ENCODE measurements around the gene IGFBPL1. TPM values are rescaled to one million over a fixed set of nuclear protein-coding genes. Genes with fewer than 3 reads are reported as not detected.
A peak's percentile ranks its signal among the peaks of the same experiment; 100 is the strongest.

The IGFBPL1 gene
- total and polyA plus RNA-seq, 2 of the 13 experiments (the other 11 are each of a cell fraction or from before 2014, with no cell fraction given) = 0.24 TPM; not detected in 1

- H3K4me3 ChIP-seq (replicated peaks in 1 of 3; ENCODE audit: insufficient read depth in 1 of 3, low read depth in 2 of 3, low read length in 3 of 3) = no peak overlapping the region
- peaks cover 100% of the 10 kb centered on the region for H3K4me1 ChIP-seq (ENCODE audit: insufficient read depth, low read length)
- ChIA-PET POLR2A (interaction anchor here (1.3 kb wide), 1 partner anchor 51 kb away, joined by 5 read pairs; no protein-coding TSS in a partner anchor), CTCF (ENCODE audit: low intra/inter-chr PET ratio, low total read pairs) (no interaction called here)
- DNase-seq (ENCODE audit: low spot score) (peak; percentile 92), ATAC-seq (peak; percentile 90), FAIRE-seq (peak; percentile 78)
- in situ Hi-C loops (cut with HindIII; ENCODE audit: extremely low pct_ligation_motif_present, low pct_unique_long_range_greater_than_20kb) = no loop called here
- 18% methylated on average over 4 of the region's 4 CpGs for WGBS (ENCODE audit: low lambda C conversion rate)
- intact Hi-C loops (cut with micrococcal nuclease; ENCODE audit: unreplicated experiment) = no loop called here
- H3K79me2 ChIP-seq (ENCODE audit: insufficient read depth, low read length) = no peaks in the 10 kb centered on the region
- no TSS peak for BruUV-seq (replicated peaks)
- H3K9me3 ChIP-seq (ENCODE audit: low read length) = peaks cover 6% of the 10 kb centered on the region; the same call in 1 of the 2 replicates
- no peaks in the 10 kb centered on the region for H4K20me1 ChIP-seq (ENCODE audit: insufficient read depth, low read length)
- H2AFZ ChIP-seq (ENCODE audit: low read length) = no peak overlapping the region
- H3K36me3 ChIP-seq (replicated peaks in 1 of 2; ENCODE audit: control insufficient read depth in 1 of 2, insufficient read depth in 2 of 2, low read length in 2 of 2) = no peaks in the 10 kb centered on the region
- no peaks in the 10 kb centered on the region for H3K27me3 ChIP-seq (ENCODE audit: control insufficient read depth in 1 of 2, insufficient read depth in 2 of 2, low read length in 2 of 2)
- peak overlapping the region; percentile 59 for H3K4me2 ChIP-seq (ENCODE audit: low read depth, low read length)
- H3K27ac ChIP-seq (ENCODE audit: extremely low read length, insufficient read depth, low read length) = peak overlapping the region; percentile 80
- H3K9ac ChIP-seq (ENCODE audit: insufficient read depth, low read depth, low read length) = peak overlapping the region; percentile 56
- TF ChIP-seq ZNF121 (CRISPR knock-in tag; IDR thresholded peaks at IDR 0.05) (no peak), SRF (IDR thresholded peaks at IDR 0.05; ENCODE audit: low read depth, low read length) (no peak), ZNF891 (CRISPR knock-in tag; IDR thresholded peaks at IDR 0.05) (no peak), ZNF737 (CRISPR knock-in tag; IDR thresholded peaks at IDR 0.05; ENCODE audit: borderline replicate concordance) (no peak), ZBTB14 (CRISPR knock-in tag; IDR thresholded peaks at IDR 0.05) (no peak), ZNF713 (CRISPR knock-in tag; IDR thresholded peaks at IDR 0.05) (no peak), SNAPC4 (CRISPR knock-in tag; IDR thresholded peaks at IDR 0.05) (no peak)
- TF ChIP-seq, protein P1, sequence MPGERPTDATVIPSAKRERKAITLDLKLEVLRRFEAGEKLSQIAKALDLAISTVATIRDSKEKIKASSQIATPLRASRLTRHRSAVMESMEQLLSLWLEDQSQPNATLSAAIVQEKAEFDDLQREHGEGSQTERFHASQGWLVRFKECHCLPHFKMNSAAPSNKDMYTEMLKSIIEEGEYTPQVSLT (CRISPR knock-in tag; IDR thresholded peaks at IDR 0.05; ENCODE audit: borderline replicate concordance, low read depth) = no peak
- TF ChIP-seq, protein P2, sequence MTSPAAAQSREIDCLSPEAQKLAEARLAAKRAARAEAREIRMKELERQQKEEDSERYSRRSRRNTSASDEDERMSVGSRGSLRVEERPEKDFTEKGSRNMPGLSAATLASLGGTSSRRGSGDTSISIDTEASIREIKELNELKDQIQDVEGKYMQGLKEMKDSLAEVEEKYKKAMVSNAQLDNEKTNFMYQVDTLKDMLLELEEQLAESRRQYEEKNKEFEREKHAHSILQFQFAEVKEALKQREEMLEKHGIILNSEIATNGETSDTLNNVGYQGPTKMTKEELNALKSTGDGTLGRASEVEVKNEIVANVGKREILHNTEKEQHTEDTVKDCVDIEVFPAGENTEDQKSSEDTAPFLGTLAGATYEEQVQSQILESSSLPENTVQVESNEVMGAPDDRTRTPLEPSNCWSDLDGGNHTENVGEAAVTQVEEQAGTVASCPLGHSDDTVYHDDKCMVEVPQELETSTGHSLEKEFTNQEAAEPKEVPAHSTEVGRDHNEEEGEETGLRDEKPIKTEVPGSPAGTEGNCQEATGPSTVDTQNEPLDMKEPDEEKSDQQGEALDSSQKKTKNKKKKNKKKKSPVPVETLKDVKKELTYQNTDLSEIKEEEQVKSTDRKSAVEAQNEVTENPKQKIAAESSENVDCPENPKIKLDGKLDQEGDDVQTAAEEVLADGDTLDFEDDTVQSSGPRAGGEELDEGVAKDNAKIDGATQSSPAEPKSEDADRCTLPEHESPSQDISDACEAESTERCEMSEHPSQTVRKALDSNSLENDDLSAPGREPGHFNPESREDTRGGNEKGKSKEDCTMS (CRISPR knock-in tag; conservative IDR thresholded peaks at IDR 0.05) = no peak
- TF ChIP-seq, protein P3, sequence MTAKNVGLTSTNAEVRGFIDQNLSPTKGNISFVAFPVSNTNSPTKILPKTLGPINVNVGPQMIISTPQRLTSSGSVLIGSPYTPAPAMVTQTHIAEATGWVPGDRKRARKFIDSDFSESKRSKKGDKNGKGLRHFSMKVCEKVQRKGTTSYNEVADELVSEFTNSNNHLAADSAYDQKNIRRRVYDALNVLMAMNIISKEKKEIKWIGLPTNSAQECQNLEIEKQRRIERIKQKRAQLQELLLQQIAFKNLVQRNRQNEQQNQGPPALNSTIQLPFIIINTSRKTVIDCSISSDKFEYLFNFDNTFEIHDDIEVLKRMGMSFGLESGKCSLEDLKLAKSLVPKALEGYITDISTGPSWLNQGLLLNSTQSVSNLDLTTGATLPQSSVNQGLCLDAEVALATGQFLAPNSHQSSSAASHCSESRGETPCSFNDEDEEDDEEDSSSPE (CRISPR knock-in tag; IDR thresholded peaks at IDR 0.05) = no peak
- TF ChIP-seq, protein P4, sequence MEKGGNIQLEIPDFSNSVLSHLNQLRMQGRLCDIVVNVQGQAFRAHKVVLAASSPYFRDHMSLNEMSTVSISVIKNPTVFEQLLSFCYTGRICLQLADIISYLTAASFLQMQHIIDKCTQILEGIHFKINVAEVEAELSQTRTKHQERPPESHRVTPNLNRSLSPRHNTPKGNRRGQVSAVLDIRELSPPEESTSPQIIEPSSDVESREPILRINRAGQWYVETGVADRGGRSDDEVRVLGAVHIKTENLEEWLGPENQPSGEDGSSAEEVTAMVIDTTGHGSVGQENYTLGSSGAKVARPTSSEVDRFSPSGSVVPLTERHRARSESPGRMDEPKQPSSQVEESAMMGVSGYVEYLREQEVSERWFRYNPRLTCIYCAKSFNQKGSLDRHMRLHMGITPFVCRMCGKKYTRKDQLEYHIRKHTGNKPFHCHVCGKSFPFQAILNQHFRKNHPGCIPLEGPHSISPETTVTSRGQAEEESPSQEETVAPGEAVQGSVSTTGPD (CRISPR knock-in tag; IDR thresholded peaks at IDR 0.05) = peak; percentile 93
These were observed 37.8 kb downstream of the IGFBPL1 start for GRCh38 chr9:38386319-38386895.

Data from HepG2 (cell line).